B cell (primary cell): Measurements from ENCODE around the gene COL1A1. TPM values are rescaled to one million over a fixed set of nuclear protein-coding genes. Genes with fewer than 3 reads are reported as not detected.
A peak's percentile ranks its signal among the peaks of the same experiment; 100 is the strongest.

ENCODE experiments used
- ATAC-seq: fragments of 200-7000 bp; cut with Tn5 transposase; one replicate; pipeline ENCODE4 v1.10.0; 2021; ENCODE audit warnings: low read depth, mild to moderate bottlenecking, moderate number of reproducible peaks, moderate library complexity
- CTCF ChIA-PET: fragments of 350-600 bp; sonication (Branson Sonifier 250); formaldehyde crosslinking; loops from one replicate; lab custom pipeline; 2021; ENCODE audit warnings: antibody characterized with exemption, inconsistent platforms; lab: Charles Lee
- POLR2A ChIA-PET: fragments of 350-600 bp; sonication (Branson Sonifier 250); formaldehyde crosslinking; loops from one replicate; lab custom pipeline; 2021; ENCODE audit warnings: antibody characterized with exemption; lab: Charles Lee
- DNase-seq: peaks from one replicate; pipeline ENCODE4 v3.0.0; 2013
- H2AFZ ChIP-seq: 2 replicates; pipeline ENCODE4 v1.6.1; 2012; ENCODE audit warnings: mild to moderate bottlenecking, low read depth, low read length; ENCODE audit not compliant: insufficient read depth, poor library complexity, severe bottlenecking
- H3K27ac ChIP-seq, 2 donors: 1 replicate in 1 of 2; 2 replicates in 1 of 2; pipeline ENCODE4 v1.5.1; 2012 to 2013; ENCODE audit warnings: low read length in 2 of 2, mild to moderate bottlenecking in 2 of 2, moderate library complexity in 1 of 2
- H3K27me3 ChIP-seq, 4 experiments: fragments of 200-600 bp in 1 of 4; sonication (generic) in 1 of 4; replicated peaks in 1 of 4; 1 replicate in 2 of 4; 2 replicates in 2 of 4; pipeline versions ENCODE4 v1.6.1 to v1.7.0; 2013 to 2016; ENCODE audit warnings: low read length in 3 of 4, mild to moderate bottlenecking in 2 of 4, mixed read lengths in 1 of 4, moderate library complexity in 1 of 4; ENCODE audit not compliant: insufficient read depth in 4 of 4, control insufficient read depth in 3 of 4; ENCODE audit errors: control extremely low read depth in 1 of 4
- H3K36me3 ChIP-seq, 2 experiments: replicated peaks in 1 of 2; 1 replicate in 1 of 2; 2 replicates in 1 of 2; pipeline versions ENCODE4 v1.6.1 to v1.7.1; 2013; ENCODE audit warnings: low read length in 1 of 2; ENCODE audit not compliant: insufficient read depth in 2 of 2, control insufficient read depth in 1 of 2; ENCODE audit errors: control extremely low read depth in 1 of 2, extremely low read depth in 1 of 2
- H3K4me1 ChIP-seq, 2 donors: fragments of 200-600 bp in 1 of 2; sonication (generic) in 1 of 2; 1 replicate in 1 of 2; 2 replicates in 1 of 2; pipeline versions ENCODE4 v1.5.1 to v1.6.1; 2013 to 2017; ENCODE audit warnings: low read length in 2 of 2; ENCODE audit not compliant: control insufficient read depth in 2 of 2, insufficient read depth in 2 of 2
- H3K4me2 ChIP-seq: replicated peaks from 2 replicates; pipeline ENCODE3; 2012; ENCODE audit warnings: mild to moderate bottlenecking, low read depth, low read length; ENCODE audit not compliant: poor library complexity, severe bottlenecking
- H3K4me3 ChIP-seq, 5 experiments: fragments of 200-600 bp in 1 of 5; sonication (generic) in 1 of 5; 1 replicate in 3 of 5; 2 replicates in 2 of 5; pipeline versions ENCODE4 v1.5.1 to v1.7.0; 2011 to 2016; ENCODE audit warnings: low read length in 4 of 5, mild to moderate bottlenecking in 4 of 5, low read depth in 2 of 5, control low read depth in 1 of 5, moderate library complexity in 1 of 5; ENCODE audit not compliant: insufficient read depth in 1 of 5; ENCODE audit errors: control extremely low read depth in 1 of 5, extremely low read depth in 1 of 5
- H3K79me2 ChIP-seq: fragments of 200-600 bp; sonication (generic); one replicate; pipeline ENCODE4 v1.6.0; 2016; ENCODE audit warnings: low read length; ENCODE audit not compliant: control insufficient read depth, insufficient read depth
- H3K9ac ChIP-seq: fragments of 200-600 bp; sonication (generic); 2 replicates; pipeline ENCODE4 v1.6.1; 2017; ENCODE audit warnings: mild to moderate bottlenecking, low read length, moderate library complexity
- H3K9me3 ChIP-seq, 3 donors: one replicate each; pipeline versions ENCODE4 v1.6.1 to v1.7.1; 2013; ENCODE audit warnings: low read length in 2 of 3; ENCODE audit not compliant: control insufficient read depth in 2 of 3, insufficient read depth in 1 of 3; ENCODE audit errors: control extremely low read depth in 1 of 3
- H4K20me1 ChIP-seq: 2 replicates; pipeline ENCODE4 v1.6.0; 2012; ENCODE audit warnings: mild to moderate bottlenecking, low read length; ENCODE audit not compliant: insufficient read depth, control insufficient read depth, poor library complexity, severe bottlenecking
- H3K27ac Mint-ChIP-seq: one replicate; pipeline ENCODE4 v1.8.0; 2021; ENCODE audit warnings: mixed read lengths
- H3K27me3 Mint-ChIP-seq: one replicate; pipeline ENCODE4 v1.8.0; 2021; ENCODE audit warnings: mixed read lengths
- H3K4me1 Mint-ChIP-seq: one replicate; pipeline ENCODE4 v1.8.0; 2021; ENCODE audit warnings: mixed read lengths
- H3K4me3 Mint-ChIP-seq: one replicate; pipeline ENCODE4 v1.8.0; 2021; ENCODE audit warnings: mixed read lengths
- H3K9me3 Mint-ChIP-seq: one replicate; pipeline ENCODE4 v1.8.0; 2022; ENCODE audit warnings: mixed read lengths; ENCODE audit not compliant: insufficient read depth
- CTCF ChIP-seq: fragments of 200-600 bp; IDR thresholded peaks from one replicate; pipeline ENCODE4 v1.8.0; 2022; ENCODE audit warnings: antibody characterized with exemption, mild to moderate bottlenecking
- EZH2 ChIP-seq: IDR thresholded peaks from 2 replicates; pipeline ENCODE4 v1.6.1; 2012; ENCODE audit warnings: borderline replicate concordance, low read depth, mild to moderate bottlenecking, moderate library complexity, low read length; ENCODE audit not compliant: insufficient read depth, poor library complexity, severe bottlenecking
- WGBS: methylation state at CpG from one replicate; pipeline ENCODE4 v1.1.5; 2013; ENCODE audit warnings: missing lambda C conversion rate; ENCODE audit not compliant: insufficient coverage; 5-methylcytosine and 5-hydroxymethylcytosine counted together
- intact Hi-C: fragments of 100-400 bp; cut with micrococcal nuclease; formaldehyde crosslinking; loops from one replicate; pipeline ENCODE4 v1.10.0; 2022
- polyA plus RNA-seq: library from polyadenylated mRNA; depleted of rRNA; stranded (reverse); fragments of >200 nt; gene quantifications from 2 replicates; pipeline ENCODE4 v1.2.3, GENCODE V29; 2012
- total RNA-seq, 2 donors: library from RNA; stranded (reverse); fragments of 120-200 nt in 1 of 2; gene quantifications; 1 replicate in 1 of 2; 2 replicates in 1 of 2; pipeline versions ENCODE4 v1.2.3 to v1.2.4, GENCODE V29; 2013 to 2022

The COL1A1 gene
- total and polyA plus RNA-seq, 2 donors (not counting 1 experiment from before 2014, with no cell fraction given) = 0.66 to 9.1 TPM

GRCh38 chr17:50149417-50150353 is 51.7 kb downstream of the COL1A1 start:
- Histone ChIP-seq H3K4me3 (peak overlapping the region; percentile 49 to 97 (median 85)), H3K4me1 (peaks cover 33 to 54% of the 10 kb centered on the region in 2 donors), H3K36me3 (peaks cover 0 to 18% of the 10 kb centered on the region in 2 experiments), H3K79me2 (peaks cover 61% of the 10 kb centered on the region), H3K9ac (peak overlapping the region; percentile 95), H3K27me3 (no peaks in the 10 kb centered on the region), H3K27ac (peak overlapping the region; percentile 82 to 94), H3K9me3 (no peaks in the 10 kb centered on the region), H2AFZ (peak overlapping the region; percentile 50), H4K20me1 (peaks cover 54% of the 10 kb centered on the region), H3K4me2 (peak overlapping the region; percentile 92)
- H3K4me1 Mint-ChIP-seq = peaks cover 49% of the 10 kb centered on the region
- CTCF ChIA-PET = interaction anchor here (0.6 to 4.2 kb wide), 8 partner anchors 9 to 56 kb away, joined by 3 to 65 read pairs (median 6); partner anchors contain the start of gene PDK2
- ATAC-seq (no peak), DNase-seq (peak; percentile 76)
- POLR2A ChIA-PET = interaction anchor here (1.7 to 3.8 kb wide), 3 partner anchors 10 to 14 kb away, joined by 6 to 22 read pairs (median 8); no protein-coding TSS in a partner anchor
- no peaks in the 10 kb centered on the region for H3K9me3 Mint-ChIP-seq
- H3K4me3 Mint-ChIP-seq = peak overlapping the region; percentile 100
- peak overlapping the region; percentile 98 for H3K27ac Mint-ChIP-seq
- no peaks in the 10 kb centered on the region for H3K27me3 Mint-ChIP-seq
- intact Hi-C loops = no loop called here
- no peak for TF ChIP-seq CTCF
- no peak for TF ChIP-seq EZH2
- WGBS = under 1% methylated on average over 123 of the region's 123 CpGs
